Measurements from ENCODE around the gene CACNB1.

CACNB1 gene

DNA sequence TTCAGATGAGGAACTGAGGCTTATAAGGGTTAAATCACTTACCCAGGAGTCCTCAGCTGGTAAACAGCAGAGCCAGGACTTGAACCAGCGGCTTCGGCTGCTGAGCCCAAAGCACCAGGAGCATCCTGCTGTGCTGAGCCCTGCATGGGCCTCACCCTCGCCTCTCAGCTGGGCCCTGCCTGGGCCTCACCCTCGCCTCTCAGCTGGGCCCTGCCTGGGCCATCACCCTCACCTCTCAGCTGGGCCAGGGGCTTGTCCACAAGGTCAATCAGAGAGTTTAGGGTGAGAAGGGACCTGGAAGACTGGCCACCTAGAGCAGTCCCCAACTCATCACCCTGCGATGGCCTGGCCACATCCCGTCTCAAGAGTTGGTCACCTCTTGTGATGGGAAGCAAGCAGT is 24.1 kb upstream of the CACNB1 start:
- H3K4me3 ChIP-seq (ENCODE audit: low read depth, low read length), result no peak overlapping the region
- TF ChIP-seq, protein P1, sequence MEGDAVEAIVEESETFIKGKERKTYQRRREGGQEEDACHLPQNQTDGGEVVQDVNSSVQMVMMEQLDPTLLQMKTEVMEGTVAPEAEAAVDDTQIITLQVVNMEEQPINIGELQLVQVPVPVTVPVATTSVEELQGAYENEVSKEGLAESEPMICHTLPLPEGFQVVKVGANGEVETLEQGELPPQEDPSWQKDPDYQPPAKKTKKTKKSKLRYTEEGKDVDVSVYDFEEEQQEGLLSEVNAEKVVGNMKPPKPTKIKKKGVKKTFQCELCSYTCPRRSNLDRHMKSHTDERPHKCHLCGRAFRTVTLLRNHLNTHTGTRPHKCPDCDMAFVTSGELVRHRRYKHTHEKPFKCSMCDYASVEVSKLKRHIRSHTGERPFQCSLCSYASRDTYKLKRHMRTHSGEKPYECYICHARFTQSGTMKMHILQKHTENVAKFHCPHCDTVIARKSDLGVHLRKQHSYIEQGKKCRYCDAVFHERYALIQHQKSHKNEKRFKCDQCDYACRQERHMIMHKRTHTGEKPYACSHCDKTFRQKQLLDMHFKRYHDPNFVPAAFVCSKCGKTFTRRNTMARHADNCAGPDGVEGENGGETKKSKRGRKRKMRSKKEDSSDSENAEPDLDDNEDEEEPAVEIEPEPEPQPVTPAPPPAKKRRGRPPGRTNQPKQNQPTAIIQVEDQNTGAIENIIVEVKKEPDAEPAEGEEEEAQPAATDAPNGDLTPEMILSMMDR (IDR thresholded peaks at IDR 0.05; ENCODE audit: low read depth, low read length, missing control alignments), result no peak
- no peak for DNase-seq (ENCODE audit: low read depth)
- in situ Hi-C loops (cut with HindIII; ENCODE audit: low sequenced_read_pairs), result no loop called here

DNA sequence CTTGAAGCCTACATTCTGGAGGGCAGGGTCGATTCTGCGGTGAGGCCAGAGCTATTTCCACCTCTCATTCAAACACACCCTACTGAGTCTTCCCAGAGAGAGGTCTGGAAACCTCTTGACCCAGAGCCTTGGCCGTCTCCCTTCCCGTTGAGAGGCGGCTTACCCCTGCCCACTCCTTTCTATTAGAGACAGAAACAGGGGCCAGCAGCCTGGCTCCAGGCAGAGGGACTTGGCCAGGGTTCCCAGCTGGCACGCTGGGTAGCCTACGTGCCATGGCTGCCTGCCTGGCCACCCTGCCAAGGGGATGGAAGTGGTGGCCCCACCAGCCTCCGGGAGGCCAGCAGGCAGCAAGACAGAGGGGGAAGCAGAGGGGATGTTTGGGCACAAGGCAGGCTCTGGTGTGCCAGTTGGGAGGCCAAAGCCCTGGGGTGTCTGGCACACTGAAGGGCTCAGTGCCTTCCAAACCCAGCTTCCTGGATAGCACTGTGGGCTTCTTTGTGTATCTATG is 22.2 kb upstream of the CACNB1 start:
- DNase-seq (ENCODE audit: low read depth), result no peak
- in situ Hi-C loops (cut with HindIII; ENCODE audit: low sequenced_read_pairs), result no loop called here
- TF ChIP-seq, protein P1 (IDR thresholded peaks at IDR 0.05; ENCODE audit: low read depth, low read length, missing control alignments), result no peak

DNA sequence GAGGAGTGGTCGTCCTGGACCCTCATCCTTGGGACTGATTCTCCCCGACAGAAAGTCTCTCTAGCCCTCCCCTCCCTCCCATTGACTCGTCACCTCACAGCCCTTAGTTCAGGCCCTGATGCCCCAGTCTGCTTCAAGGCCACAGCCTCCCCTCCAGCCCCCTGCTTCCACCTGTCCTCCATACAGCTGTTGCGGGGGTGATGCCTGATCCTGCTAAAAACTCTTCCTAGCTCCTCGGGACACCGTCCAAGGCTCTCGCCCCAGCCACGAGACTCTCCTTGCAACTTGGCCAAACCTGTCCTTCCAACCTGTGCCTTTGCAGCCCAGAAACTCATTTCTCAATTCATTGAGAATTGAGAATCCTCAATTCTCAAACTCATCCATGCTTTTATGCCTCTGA is 21.4 kb upstream of the CACNB1 start:
- no peak overlapping the region for H3K4me3 ChIP-seq (ENCODE audit: low read depth, low read length)
- TF ChIP-seq, protein P1 (IDR thresholded peaks at IDR 0.05; ENCODE audit: low read depth, low read length, missing control alignments), result no peak
- in situ Hi-C loops (cut with HindIII; ENCODE audit: low sequenced_read_pairs), result no loop called here
- no peak for DNase-seq (ENCODE audit: low read depth)

More for the DNA sequence above, 22.2 kb upstream of the CACNB1 start:
- no peak overlapping the region for H3K4me3 ChIP-seq (ENCODE audit: low read depth, low read length)

DNA sequence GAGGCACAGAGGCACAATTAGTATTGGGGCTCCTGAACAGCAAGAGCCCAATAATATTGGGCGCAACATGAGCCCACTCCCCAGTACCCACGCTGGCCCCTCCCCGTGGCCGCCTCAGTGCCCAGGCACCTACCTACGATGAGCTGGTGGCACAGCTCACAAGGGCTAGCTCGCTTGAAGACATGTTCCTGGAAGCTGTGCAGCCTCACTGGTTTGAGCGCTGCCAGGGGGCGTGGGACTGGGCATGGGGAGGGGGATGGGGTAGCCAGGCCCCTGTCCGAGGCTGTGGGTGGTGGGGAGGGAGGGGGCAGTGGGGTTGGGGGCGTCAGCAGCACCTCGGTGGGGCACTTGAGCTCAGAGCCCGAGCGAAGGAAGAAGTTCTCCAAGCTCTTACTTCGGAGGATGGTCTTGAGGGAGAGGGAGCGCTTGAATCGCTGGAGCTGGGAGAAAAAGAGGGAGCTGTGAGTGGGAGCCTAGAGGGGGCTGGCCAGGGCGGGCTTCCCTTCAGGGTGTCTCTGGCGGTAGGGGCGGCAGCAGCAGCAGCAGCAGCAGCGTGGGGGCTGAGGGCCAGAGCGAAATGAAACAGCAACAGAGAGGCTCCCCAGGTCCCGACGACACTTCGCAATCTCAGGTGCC is 20.4 kb upstream of the CACNB1 start:
- TF ChIP-seq, protein P1 (IDR thresholded peaks at IDR 0.05; ENCODE audit: low read depth, low read length, missing control alignments), result no peak
- no peak overlapping the region for H3K4me3 ChIP-seq (ENCODE audit: low read depth, low read length)
- in situ Hi-C loops (cut with HindIII; ENCODE audit: low sequenced_read_pairs), result no loop called here
- DNase-seq (ENCODE audit: low read depth), result no peak

DNA sequence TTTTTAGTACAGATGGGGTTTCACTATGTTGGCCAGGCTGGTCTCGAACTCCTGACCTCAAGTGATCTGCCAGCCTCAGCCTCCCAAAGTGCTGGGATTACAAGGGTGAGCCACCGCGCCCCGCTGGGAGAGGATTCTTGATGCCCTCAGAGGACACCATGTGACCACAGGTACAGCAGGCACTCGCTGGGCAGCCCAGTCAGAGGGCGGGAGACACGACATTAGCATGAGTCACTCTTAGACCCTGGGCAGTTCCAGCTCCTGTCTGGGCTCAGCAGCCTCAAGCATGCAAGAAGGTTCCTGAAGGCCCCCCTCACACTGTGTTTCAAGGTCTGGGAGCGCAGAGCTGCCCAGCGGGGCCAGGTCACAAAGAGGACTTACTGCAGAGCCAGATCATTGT is 16.4 kb upstream of the CACNB1 start:
- TF ChIP-seq, protein P1 (IDR thresholded peaks at IDR 0.05; ENCODE audit: low read depth, low read length, missing control alignments), result no peak
- no peak overlapping the region for H3K4me3 ChIP-seq (ENCODE audit: low read depth, low read length)
- in situ Hi-C loops (cut with HindIII; ENCODE audit: low sequenced_read_pairs), result no loop called here
- no peak for DNase-seq (ENCODE audit: low read depth)

DNA sequence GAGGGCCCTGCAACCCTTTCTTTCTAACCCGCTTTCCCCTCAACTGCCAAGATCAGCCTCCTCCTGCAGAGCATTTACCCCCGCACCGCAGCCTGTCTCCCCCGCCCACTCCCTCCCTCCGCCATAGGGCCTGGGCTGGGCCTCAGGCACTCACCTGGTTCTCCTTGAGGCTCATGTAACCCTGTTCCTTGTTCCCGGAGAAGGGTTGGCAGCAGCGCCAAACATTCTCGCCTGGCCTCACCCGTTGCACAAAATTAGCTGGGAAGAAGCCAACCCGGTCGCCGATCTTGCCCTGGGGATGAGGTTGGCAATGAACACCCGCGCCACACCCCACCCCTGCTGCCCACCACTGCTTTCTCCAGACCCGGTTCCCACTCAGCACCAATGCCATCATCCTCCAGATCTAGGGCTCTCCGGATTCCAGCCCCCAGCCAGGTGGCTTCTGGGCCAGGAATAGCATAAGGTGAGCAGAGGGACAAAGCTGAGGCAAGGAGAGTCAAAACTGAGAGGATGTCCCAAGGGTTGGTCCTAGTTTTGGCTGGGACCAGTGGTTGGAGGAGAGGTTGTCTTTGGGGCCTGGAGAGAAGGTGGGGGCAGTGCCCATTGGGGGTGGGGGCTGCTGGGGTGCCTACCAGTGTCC is 15.5 kb upstream of the CACNB1 start:
- in situ Hi-C loops (cut with HindIII; ENCODE audit: low sequenced_read_pairs), result no loop called here
- H3K4me3 ChIP-seq (ENCODE audit: low read depth, low read length), result no peak overlapping the region
- TF ChIP-seq, protein P1 (IDR thresholded peaks at IDR 0.05; ENCODE audit: low read depth, low read length, missing control alignments), result no peak
- DNase-seq (ENCODE audit: low read depth), result no peak

All from astrocyte of the cerebellum (primary cell).